Measurements from ENCODE around the gene LPCAT3.

DNA sequence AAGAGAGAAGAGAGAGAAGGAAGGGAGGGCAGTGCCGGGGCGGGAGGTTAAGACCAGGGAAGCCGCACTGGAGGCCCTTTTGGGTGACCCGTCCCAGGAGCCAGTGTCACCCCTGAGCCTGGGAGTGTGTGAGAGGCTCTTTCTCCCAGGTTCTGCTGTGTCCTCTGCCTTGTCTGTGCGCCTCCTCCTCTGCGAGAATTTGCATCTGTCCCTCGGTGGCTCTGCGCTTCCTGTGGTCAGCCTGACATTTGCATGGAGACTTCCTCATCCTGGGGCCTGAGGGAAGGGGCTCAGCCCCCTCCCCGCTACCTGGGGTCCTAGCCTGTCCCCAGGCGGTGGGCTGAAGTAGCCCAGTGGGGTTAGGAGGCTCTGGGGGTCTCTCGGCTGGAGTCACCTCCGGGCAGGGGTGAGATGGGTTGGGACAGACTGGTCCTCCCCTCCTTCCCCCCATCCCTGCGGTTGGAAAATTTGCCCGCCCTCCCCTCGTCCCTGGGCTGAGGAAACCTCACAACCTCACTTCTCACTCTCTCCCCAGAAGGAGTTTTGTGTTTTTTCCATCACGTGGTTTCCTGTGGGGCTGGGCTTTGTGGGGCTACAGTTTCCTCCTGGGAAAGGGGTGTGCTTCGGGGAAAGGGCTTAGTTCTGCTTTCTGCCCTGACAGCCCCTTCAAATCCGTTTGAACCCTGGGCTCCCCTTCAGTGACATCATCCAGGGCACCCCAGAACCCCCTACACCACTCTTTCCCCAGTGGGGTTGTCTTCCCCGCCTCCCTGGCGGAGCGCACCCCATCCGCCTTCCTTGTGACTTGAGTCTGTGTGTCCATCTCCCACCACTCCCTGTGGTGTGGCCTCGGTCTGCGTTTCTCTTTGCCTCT is 64.6 kb downstream of the LPCAT3 start:
- TF ChIP-seq ZNF224 (CRISPR knock-in tag; IDR thresholded peaks at IDR 0.05) = no peak
- no peak for TF ChIP-seq AKAP8 (CRISPR knock-in tag; IDR thresholded peaks at IDR 0.05)
- TF ChIP-seq NFIC (IDR thresholded peaks at IDR 0.05; ENCODE audit: low read length) = no peak
- TF ChIP-seq FOXM1 (CRISPR knock-in tag; IDR thresholded peaks at IDR 0.05) = no peak
- TF ChIP-seq SALL2 (CRISPR knock-in tag; IDR thresholded peaks at IDR 0.05) = no peak

All from HepG2 (cell line).